Kidney glomerular epithelial cell (primary cell): ENCODE data around the gene KCNAB3.

Source experiments
- DNase-seq: peaks from one replicate; lab custom pipeline; 2025; lab: John Stamatoyannopoulos, UW

Gene KCNAB3

DNA sequence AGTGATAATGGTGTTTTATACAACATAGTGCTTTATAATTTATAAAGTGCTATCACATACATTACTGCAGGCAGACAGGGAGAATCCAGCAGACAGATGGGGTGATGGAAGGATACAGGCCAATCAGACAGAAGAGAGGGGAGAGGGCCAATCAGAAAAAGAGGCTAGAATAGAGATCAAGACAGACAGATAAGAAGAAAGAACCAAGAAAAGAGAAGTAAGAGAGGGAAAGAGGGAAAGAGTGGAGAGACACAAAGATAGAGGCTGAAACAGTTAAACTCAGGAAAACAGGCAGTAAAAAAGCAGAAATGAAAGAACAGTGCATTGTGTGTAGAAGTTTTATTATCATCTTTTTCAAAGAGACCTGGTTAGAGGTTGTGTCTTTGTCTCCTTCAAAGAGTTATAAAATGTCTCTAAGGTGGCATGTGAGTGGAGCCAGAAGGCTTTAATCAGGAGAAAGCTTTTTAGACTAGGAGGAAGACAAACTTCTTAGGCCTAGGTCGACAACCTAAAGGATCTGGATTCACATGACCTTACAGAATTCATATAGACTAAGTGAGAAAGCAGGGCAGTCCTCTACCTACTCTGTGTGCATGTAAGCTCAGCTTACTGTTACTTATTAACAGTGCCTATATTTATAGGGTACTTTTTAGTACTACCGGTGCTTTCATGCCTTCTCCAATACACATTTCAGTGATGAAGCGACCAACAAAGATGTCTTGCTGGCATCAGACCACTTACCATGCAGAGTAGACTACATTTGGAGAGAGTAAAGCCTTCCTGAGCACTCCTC, 49.4 kb downstream of the KCNAB3 start:
- no peak for DNase-seq

DNA sequence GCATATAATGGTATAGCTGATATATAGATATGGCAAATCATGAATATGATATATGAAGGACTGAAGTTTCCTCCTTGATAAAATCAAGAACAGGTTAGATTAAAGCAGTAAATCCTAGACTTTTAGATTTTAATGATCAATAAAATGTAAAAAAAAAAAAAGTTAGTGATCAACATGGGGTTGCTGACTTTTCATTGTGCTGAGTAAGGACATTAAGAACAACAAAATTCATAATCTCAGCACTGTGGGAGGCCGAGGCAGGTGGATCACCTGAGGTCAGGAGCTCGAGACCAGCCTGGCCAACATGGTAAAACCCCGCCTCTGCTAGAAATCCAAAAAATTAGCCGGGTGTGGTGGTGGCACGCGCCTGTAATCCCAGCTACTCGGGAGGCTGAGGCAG, 51.4 kb downstream of the KCNAB3 start:
- no peak for DNase-seq

DNA sequence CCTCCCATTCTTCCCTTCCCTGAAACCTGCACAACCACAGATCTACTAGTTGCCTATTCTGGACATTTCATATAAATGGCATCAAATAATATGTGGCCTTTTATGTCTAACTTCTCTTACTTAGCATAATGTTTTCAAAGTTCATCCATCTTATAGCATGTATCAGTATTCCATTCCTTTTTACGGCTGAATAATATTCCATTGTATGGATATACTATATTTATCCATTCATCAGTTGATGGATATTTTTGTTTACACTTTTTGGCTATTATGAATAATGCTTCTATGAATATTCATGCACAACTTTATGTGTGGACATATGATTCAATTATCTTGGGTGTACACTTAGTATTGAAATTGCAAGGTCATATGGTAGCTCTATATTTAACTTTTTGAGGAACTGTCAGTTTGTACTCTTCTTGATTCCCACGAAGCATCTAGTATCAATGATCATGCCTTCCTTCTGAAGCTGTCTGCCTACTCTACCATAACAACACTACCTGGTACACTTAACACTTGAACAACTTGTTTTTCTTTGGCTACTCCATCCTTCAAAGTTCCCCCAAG, 53.8 kb downstream of the KCNAB3 start:
- DNase-seq, result no peak

DNA sequence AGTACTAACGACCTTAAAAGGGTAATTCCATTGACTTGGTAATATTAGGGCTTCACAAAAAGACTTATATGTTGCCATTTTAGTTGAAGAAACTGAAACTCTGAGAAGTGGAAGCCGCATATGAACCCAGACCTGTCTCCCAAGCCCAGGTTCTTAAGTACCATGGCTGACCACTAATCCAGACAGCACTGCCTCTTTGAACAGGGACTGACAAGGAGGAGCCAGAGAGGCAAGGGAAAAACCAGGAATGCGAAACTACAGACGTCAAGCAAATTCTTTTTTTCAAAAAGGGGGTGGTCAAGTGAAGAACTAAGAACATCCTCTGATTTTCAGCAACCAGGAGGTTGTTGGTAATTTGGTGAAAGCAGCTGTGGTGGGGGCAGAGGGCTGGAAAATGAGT, 56.6 kb downstream of the KCNAB3 start:
- no peak for DNase-seq
